Erythroblast (primary cell): Measurements from ENCODE around the gene NPM1.

Experiments used
- GATA1 ChIP-seq: IDR thresholded peaks from 2 replicates; pipeline ENCODE4 v1.6.1; 2011; ENCODE audit warnings: low read depth, mild to moderate bottlenecking, control low read depth, low read length, moderate library complexity
- POLR2A ChIP-seq: IDR thresholded peaks from 2 replicates; pipeline ENCODE4 v1.6.1; 2011; ENCODE audit warnings: mild to moderate bottlenecking, low read length

GRCh38 chr5:171428168-171428696 lies 40.6 kb downstream of the NPM1 start:
- no peak for TF ChIP-seq POLR2A
- no peak for TF ChIP-seq GATA1
